Renal cortex interstitium (tissue), 11 donors: ENCODE data around the gene LRMDA. TPM values are rescaled to one million over a fixed set of nuclear protein-coding genes. Genes with fewer than 3 reads are reported as not detected.

Experiments
- DNase-seq, 11 donors: peaks; one replicate each; pipeline ENCODE4 v3.0.0-alpha.2; 2013; ENCODE audit warnings: low read depth in 9 of 11, low spot score in 4 of 11; ENCODE audit errors: extremely low read depth in 1 of 11
- polyA plus RNA-seq, 3 donors: library from polyadenylated mRNA; unstranded; fragments of 120-200 nt; gene quantifications; one replicate each; pipeline ENCODE4 v1.2.1, GENCODE V29; 2013; ENCODE audit not compliant: insufficient read length in 3 of 3

LRMDA gene
- polyA plus RNA-seq, 3 donors: 17.1 to 22.3 (median 21.0) TPM

DNA sequence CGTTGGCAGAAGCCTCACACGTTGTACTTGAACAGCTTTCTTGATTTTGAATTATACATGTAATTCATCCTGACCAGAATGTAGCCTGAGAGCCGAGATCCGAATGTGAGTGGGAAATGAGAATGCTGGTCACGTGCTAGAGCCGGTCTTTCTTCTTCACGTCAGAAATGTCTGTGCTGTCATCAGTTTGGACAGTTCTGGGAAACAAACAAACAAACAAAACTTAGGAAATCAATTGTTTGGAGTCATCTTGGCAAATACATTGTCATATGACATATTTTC, 729.8 kb downstream of the LRMDA start:
- no peak for DNase-seq

- DNase-seq: no peak
Observed at GRCh38 chr10:76168437-76168836, 737.0 kb downstream of the LRMDA start.

GRCh38 chr10:76169246-76169645, 737.8 kb downstream of the LRMDA start:
- no peak for DNase-seq

DNA sequence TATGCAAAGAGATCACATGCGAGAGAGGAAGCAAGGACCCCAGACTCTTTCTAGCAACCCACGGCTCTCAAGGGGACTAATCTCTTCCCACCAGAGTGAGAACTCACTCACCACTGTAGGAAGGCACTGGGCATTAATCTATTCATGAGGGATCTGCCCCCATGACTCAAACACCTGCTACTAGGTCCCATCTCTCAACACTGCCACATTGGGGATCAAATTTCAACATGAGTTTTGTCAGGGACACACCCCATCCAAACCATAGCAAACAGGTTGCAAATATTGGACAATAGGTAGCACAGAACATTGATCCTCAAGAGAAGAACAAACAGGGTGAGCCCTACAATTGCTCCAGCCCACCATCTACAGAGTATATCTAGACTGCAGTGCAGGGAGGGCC, 740.6 kb downstream of the LRMDA start:
- DNase-seq: no peak

- DNase-seq: no peak
Observed at GRCh38 chr10:76175533-76176165, 744.2 kb downstream of the LRMDA start.

DNA sequence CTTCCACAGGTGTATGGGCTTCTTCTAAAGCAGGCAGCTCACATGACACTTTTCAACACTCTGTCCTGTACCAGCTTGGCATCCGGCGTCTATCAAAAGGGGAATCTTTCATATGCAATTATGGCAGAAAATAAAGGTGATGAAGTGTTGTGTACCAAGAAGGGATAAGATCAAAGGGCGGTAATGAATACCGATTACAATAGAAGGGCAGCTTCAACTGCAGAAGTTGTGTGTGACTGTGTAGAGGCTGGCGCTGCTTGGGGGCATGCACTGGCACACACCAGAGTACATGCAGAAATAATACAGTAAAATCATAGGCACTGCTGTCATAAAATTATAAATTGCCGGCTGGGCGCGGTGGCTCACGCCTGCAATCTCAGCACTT, 744.7 kb downstream of the LRMDA start:
- DNase-seq: no peak

DNA sequence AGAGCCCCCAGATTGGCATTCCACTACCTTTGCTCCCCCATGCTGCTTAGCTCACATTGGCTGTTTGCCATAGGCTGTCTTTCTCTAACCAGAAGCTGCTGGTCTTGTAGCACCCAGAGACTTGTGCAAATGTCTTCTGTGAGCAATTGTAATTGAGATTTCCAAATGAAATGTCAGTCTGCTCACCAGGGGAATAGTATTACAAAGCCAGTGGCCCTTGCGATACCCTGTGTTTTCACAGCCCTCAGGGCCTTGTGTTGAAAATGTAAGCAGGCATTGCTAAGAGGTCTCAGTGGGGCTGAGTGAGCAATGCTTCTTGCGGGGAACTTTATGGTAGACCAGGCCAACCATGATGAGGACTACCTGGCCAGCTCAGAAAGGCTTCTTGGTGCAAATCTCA, 746.5 kb downstream of the LRMDA start:
- DNase-seq: no peak

DNA sequence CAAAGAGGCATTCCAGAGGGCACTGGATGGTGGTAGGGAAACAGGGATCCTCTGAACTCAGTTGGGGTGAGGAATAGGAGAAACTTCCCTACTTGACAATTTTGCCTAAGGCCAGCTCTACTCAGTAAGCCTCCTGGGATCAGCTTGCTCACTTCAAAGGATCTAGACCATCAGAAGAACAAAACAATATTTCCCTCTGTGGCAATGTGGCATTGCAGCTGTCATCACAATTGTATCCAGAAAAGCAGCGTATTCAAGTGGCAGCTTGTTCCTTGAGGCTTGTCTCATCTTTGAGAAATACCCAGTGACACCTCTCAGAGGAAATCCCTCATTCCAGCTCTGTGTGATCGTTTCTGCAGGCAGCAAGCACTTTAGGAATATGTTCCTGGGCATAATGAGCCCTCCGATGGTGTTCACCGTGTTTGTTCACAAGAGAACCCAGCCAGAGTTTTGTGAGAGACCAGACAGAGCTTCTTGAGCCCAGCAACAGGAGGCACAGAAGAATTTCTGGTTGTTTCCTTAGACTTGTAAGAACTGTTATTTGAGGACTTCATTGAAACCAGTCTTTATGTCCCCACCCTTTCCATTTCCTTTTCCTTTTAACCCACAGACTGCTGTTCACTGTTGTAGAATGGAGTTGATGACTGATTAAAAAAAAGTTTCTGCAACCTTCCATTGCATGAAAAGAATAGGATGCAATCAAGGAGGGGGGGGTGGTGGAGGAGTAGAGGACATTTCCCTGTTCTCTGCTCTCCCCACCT, 747.3 kb downstream of the LRMDA start:
- no peak for DNase-seq

- no peak for DNase-seq
Observed at GRCh38 chr10:76179806-76180205, 748.4 kb downstream of the LRMDA start.

DNA sequence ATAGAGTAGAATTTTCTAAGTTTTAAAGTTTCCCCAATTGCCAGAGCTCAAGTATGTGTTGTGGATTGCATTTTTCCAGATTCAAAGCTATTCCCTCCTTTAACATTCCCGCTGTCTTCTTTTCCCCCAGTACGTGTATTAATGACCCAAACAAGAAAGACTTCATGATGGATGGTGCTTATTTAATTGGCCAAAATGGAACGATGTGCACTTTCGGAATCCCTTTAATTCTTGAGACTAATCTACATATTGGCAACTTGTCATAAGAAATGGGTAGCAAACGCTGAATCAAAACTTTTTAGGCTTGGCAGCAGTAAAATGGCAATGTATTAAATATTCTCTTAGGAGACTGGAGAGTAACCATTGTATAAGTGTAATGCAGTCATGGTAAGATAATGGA, 753.2 kb downstream of the LRMDA start:
- no peak for DNase-seq

DNA sequence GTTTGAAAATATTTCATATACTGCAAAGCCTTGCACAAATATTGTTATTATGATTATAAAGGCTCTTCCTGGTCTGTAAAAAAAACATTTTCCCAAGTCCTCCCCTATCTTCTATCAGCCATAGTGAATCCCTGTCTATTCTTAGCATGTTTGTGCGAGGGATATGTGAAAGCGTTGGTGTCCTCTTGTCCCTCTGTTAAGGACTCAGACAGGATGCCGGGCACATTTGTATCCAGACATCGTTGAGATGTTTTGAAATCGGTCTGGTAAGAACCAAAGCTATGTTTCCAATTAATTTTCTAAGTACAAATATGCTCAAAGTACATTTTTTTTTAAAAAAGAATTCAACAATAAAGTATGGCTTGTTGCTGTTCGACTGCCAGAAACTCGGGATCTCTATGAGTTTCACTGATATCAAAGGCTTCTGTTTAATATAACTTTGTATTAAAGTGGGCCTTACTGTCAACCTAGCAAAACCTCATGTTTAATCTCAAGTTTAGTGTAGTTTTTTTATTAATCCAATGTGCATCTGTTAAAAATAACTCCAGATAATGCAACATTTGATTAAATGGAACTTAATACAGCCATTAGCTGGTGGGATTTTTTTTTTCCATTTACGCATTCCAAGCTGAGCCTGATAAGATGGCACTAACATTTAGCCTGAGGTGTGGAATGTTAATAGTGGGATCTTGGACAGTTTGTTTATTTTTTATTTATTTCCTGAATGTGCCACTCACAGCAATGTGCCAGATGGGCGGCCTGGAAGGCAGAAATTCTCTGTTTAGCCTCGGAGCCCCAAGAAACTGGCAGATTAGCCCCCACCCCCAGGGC, 754.3 kb downstream of the LRMDA start:
- DNase-seq: no peak

- DNase-seq: no peak
Observed at GRCh38 chr10:76188216-76188615, 756.8 kb downstream of the LRMDA start.

GRCh38 chr10:76190634-76191270, 759.3 kb downstream of the LRMDA start:
- no peak for DNase-seq

- DNase-seq: no peak
Observed at GRCh38 chr10:76191336-76191735, 759.9 kb downstream of the LRMDA start.

DNA sequence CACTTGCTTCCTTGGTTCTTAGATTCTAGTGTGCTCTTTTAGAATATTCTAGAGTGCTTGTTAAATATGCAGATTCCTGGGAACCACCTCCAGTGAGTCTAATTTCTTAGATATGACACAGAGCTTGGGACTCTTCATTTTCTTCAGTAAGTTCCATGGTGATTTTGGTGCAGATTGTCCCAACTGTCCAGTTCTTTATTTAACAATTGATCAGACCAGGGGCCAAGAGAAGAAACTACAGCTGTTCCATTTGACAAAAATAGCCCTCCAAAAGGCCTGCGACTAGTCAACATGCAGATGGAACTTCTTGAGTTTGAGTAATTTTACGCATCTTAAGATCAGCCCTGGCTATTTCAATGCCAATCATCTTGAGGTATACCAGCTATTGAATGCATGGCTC, 760.7 kb downstream of the LRMDA start:
- no peak for DNase-seq

- no peak for DNase-seq
Observed at GRCh38 chr10:76192694-76193320, 761.4 kb downstream of the LRMDA start.

GRCh38 chr10:76195654-76196390, 764.4 kb downstream of the LRMDA start:
- no peak for DNase-seq

GRCh38 chr10:76197293-76197692, 765.9 kb downstream of the LRMDA start:
- no peak for DNase-seq
